SK-N-SH (cell line): ENCODE measurements around the gene IL21R.

Experiments used
- CTCF ChIP-seq: fragments of 200-600 bp; sonication (generic); IDR thresholded peaks from 2 replicates; pipeline ENCODE4 v1.6.1; 2017; ENCODE audit warnings: antibody characterized with exemption, mild to moderate bottlenecking, moderate library complexity
- ELF1 ChIP-seq: IDR thresholded peaks from 2 replicates; pipeline ENCODE4 v1.4.0; 2012
- EZH2phosphoT487 ChIP-seq: fragments of 200-600 bp; sonication (generic); IDR thresholded peaks from 2 replicates; pipeline ENCODE4 v1.6.1; 2017; ENCODE audit warnings: low read depth, mixed run types, mild to moderate bottlenecking, antibody characterized with exemption, moderate library complexity, borderline replicate concordance
- FOXJ3 ChIP-seq: sonication (generic); formaldehyde crosslinking; IDR thresholded peaks from 2 replicates; pipeline ENCODE4 v1.5.1; 2020; ENCODE audit warnings: mild to moderate bottlenecking, missing genetic modification reagents
- GABPA ChIP-seq: IDR thresholded peaks from 2 replicates; pipeline ENCODE4 v1.4.0; 2012; ENCODE audit warnings: low read depth, mild to moderate bottlenecking
- GATA2 ChIP-seq: sonication (generic); formaldehyde crosslinking; IDR thresholded peaks from 2 replicates; pipeline ENCODE4 v1.5.0; 2020; ENCODE audit warnings: mild to moderate bottlenecking, missing genetic modification reagents
- MXI1 ChIP-seq: IDR thresholded peaks from 2 replicates; pipeline ENCODE4 v1.6.1; 2012; ENCODE audit warnings: mild to moderate bottlenecking, low read depth, low read length, improper control_type of control experiment
- POLR2AphosphoS5 ChIP-seq: IDR thresholded peaks from 2 replicates; pipeline ENCODE4 v1.6.1; 2012; ENCODE audit warnings: low read depth, low read length
- RAD21 ChIP-seq: IDR thresholded peaks from 2 replicates; pipeline ENCODE4 v1.6.1; 2012; ENCODE audit warnings: mild to moderate bottlenecking, low read length
- REST ChIP-seq: IDR thresholded peaks from 2 replicates; pipeline ENCODE4 v1.6.1; 2012; ENCODE audit warnings: mild to moderate bottlenecking, low read depth, low read length, moderate library complexity
- SIN3A ChIP-seq: IDR thresholded peaks from 2 replicates; pipeline ENCODE4 v1.6.1; 2012; ENCODE audit warnings: low read depth, mild to moderate bottlenecking, low read length, moderate library complexity, borderline replicate concordance
- YY1 ChIP-seq: IDR thresholded peaks from 2 replicates; pipeline ENCODE4 v1.4.0; 2012; ENCODE audit warnings: low read depth, mild to moderate bottlenecking

- TF ChIP-seq GATA2 (no peak), CTCF (no peak), ELF1 (no peak), GABPA (no peak), SIN3A (no peak), EZH2phosphoT487 (no peak), FOXJ3 (CRISPR knock-in tag) (no peak), POLR2AphosphoS5 (no peak), YY1 (no peak), MXI1 (no peak), RAD21 (no peak), REST (no peak)
Observed at GRCh38 chr16:27386674-27387073, 15.3 kb upstream of the IL21R start.
